Measurements from ENCODE around the gene BCOR.
A peak's percentile ranks its signal among the peaks of the same experiment; 100 is the strongest.

BCOR gene

DNA sequence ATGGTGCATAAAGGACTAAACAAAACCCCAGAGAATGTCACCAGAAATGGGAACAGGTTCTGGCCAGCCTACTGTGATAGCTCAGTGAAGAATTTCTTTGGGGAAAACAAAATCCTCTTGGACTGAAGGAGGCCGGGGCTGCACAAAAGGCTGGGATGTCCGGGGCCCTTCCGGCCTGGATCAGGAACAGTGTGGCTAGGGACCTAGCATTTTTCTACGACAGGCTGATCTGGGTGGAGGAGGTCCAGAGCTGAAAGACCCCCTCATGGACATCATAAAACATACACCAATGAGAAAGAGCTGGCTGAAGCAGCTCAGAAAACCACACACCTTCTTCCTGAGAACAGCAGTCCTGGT, 94.7 kb downstream of the BCOR start:
- H3K9ac ChIP-seq (ENCODE audit: low read depth, low read length, poor library complexity, severe bottlenecking): peak overlapping the region; percentile 99
- no peaks in the 10 kb centered on the region for H3K27me3 ChIP-seq (ENCODE audit: insufficient read depth, low read length, poor library complexity, severe bottlenecking)

More for the DNA sequence above, 94.7 kb downstream of the BCOR start:
- H3K4me1 ChIP-seq (ENCODE audit: insufficient read depth, low read length, poor library complexity, severe bottlenecking): peaks cover 38% of the 10 kb centered on the region
- no peak overlapping the region for H2AFZ ChIP-seq (ENCODE audit: low read length)
- no peaks in the 10 kb centered on the region for H3K9me2 ChIP-seq (replicated peaks; ENCODE audit: low read depth, low read length)
- peak overlapping the region; percentile 91 for H3K4me2 ChIP-seq (ENCODE audit: low read depth, low read length, poor library complexity, severe bottlenecking)
- TF ChIP-seq EZH2phosphoT487 (IDR thresholded peaks at IDR 0.05; ENCODE audit: borderline replicate concordance): no peak
- TF ChIP-seq, protein P1, sequence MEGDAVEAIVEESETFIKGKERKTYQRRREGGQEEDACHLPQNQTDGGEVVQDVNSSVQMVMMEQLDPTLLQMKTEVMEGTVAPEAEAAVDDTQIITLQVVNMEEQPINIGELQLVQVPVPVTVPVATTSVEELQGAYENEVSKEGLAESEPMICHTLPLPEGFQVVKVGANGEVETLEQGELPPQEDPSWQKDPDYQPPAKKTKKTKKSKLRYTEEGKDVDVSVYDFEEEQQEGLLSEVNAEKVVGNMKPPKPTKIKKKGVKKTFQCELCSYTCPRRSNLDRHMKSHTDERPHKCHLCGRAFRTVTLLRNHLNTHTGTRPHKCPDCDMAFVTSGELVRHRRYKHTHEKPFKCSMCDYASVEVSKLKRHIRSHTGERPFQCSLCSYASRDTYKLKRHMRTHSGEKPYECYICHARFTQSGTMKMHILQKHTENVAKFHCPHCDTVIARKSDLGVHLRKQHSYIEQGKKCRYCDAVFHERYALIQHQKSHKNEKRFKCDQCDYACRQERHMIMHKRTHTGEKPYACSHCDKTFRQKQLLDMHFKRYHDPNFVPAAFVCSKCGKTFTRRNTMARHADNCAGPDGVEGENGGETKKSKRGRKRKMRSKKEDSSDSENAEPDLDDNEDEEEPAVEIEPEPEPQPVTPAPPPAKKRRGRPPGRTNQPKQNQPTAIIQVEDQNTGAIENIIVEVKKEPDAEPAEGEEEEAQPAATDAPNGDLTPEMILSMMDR (conservative IDR thresholded peaks at IDR 0.05; ENCODE audit: low read length): no peak
- H4K20me1 ChIP-seq (ENCODE audit: insufficient read depth, low read length, poor library complexity, severe bottlenecking): peaks cover 4% of the 10 kb centered on the region
- H3K36me3 ChIP-seq (ENCODE audit: insufficient read depth, low read length): no peaks in the 10 kb centered on the region
- H3K79me2 ChIP-seq (ENCODE audit: insufficient read depth, low read length): peaks cover 60% of the 10 kb centered on the region
- H3F3A ChIP-seq (ENCODE audit: low read depth): no peaks in the 10 kb centered on the region
- H3K4me3 ChIP-seq (ENCODE audit: low read length, poor library complexity, severe bottlenecking): peak overlapping the region; percentile 17
- H3K9me3 ChIP-seq (ENCODE audit: insufficient read depth, low read depth, low read length): no peaks in the 10 kb centered on the region
